Skeletal muscle satellite cell (primary cell): ENCODE data around the gene BTBD8.
"Not testable (repeated sequence)": the region's sequence is repeated elsewhere in the genome, so short reads cannot be mapped to it uniquely, and the experiment has no call there.

ENCODE experiments used
- H3K27me3 ChIP-seq: 2 replicates; pipeline ENCODE4 v1.7.0; 2013; ENCODE audit warnings: low read length; ENCODE audit not compliant: control insufficient read depth, insufficient read depth
- H3K36me3 ChIP-seq: 2 replicates; pipeline ENCODE4 v1.7.0; 2013; ENCODE audit warnings: mild to moderate bottlenecking, control low read depth, low read length; ENCODE audit not compliant: insufficient read depth
- H3K4me1 ChIP-seq: 2 replicates; pipeline ENCODE4 v1.7.0; 2013; ENCODE audit warnings: low read length; ENCODE audit not compliant: control insufficient read depth, insufficient read depth
- H3K4me2 ChIP-seq: 2 replicates; pipeline ENCODE4 v1.7.0; 2013; ENCODE audit warnings: mild to moderate bottlenecking, low read length
- H3K4me3 ChIP-seq: 2 replicates; pipeline ENCODE4 v1.7.0; 2013; ENCODE audit warnings: low read length
- H3K9ac ChIP-seq: 2 replicates; pipeline ENCODE4 v1.7.0; 2013; ENCODE audit warnings: mild to moderate bottlenecking, low read depth, low read length, moderate library complexity
- H3K9me3 ChIP-seq: replicated peaks from 2 replicates; pipeline ENCODE4 v1.7.0; 2013; ENCODE audit warnings: mild to moderate bottlenecking, control low read depth, low read length

BTBD8 gene

DNA sequence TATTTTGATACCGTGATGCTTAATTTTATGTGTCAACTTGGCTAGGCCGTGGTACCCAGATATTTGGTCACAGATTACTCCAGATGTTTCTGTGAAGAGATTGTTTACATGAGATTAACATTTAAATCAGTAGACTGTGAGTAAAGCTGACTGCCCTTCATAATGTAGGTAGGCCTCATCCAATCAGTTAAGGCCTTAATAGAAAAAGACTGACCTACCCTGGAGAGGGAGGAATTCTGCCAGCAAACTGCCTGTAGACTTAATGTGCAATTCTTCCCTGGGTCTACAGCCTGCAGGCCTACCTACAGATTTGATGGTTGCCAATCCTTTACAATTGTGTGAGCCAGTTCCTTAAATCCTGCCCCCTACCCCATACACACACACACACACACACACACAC, 9.3 kb upstream of the BTBD8 start:
- no peaks in the 10 kb centered on the region for H3K4me1 ChIP-seq
- H3K9me3 ChIP-seq: no peaks in the 10 kb centered on the region
- no peaks in the 10 kb centered on the region for H3K36me3 ChIP-seq
- no peak overlapping the region for H3K4me3 ChIP-seq
- H3K9ac ChIP-seq: no peak overlapping the region
- no peaks in the 10 kb centered on the region for H3K27me3 ChIP-seq
- H3K4me2 ChIP-seq: no peak overlapping the region

DNA sequence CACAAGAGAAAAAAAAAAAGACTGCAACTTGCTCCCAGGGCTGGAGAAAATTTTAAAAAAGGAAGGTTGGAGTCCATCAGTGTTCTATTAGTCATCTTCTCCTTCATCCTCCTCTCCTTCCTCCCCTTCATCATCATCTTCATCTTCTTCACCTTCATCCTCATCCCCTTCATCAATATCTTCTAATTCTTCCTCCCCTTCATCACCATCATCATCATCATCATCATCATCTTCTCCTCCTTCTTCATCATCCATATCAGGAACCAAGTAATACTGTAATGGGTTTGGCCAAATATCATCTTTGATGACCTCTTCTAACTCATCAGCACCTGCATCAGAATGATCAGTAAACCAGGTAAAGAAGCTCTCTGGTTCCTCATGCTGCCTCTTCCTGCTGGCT, 5.7 kb upstream of the BTBD8 start:
- not testable (repeated sequence) for H3K36me3 ChIP-seq, H3K9me3 ChIP-seq, H3K4me3 ChIP-seq, H3K4me2 ChIP-seq, H3K9ac ChIP-seq, H3K27me3 ChIP-seq, H3K4me1 ChIP-seq

DNA sequence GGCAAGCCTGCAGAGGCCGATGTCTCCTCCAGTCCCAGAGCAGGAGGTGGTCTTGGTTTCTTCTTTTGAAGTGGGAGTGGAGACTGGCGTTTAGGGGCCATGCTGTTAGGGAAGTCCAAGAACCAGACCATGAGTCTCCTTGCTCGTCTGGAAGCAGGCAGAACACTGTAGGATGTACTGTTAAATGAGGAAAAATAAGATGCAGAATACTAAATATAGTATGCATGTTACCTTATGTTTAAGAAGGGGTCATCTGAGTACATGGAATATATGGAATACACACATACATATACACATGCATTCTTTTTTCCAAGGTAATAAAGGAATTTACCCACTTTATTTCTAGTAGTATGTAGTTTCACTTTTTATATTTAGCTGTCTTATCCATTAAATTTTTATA, 4.8 kb upstream of the BTBD8 start, which contains the start of gene SETSIP:
SETSIP (minus strand) TSS at position 101 of the 400 bp plus-strand sequence; CDS start at position 101, 0 bp downstream.
- Histone ChIP-seq H3K36me3 (no peaks in the 10 kb centered on the region), H3K9me3 (no peaks in the 10 kb centered on the region), H3K4me3 (no peak within 1 kb of the TSS), H3K27me3 (no peaks in the 10 kb centered on the region), H3K4me2 (no peak within 1 kb of the TSS), H3K9ac (no peak within 1 kb of the TSS), H3K4me1 (no peaks in the 10 kb centered on the region)

DNA sequence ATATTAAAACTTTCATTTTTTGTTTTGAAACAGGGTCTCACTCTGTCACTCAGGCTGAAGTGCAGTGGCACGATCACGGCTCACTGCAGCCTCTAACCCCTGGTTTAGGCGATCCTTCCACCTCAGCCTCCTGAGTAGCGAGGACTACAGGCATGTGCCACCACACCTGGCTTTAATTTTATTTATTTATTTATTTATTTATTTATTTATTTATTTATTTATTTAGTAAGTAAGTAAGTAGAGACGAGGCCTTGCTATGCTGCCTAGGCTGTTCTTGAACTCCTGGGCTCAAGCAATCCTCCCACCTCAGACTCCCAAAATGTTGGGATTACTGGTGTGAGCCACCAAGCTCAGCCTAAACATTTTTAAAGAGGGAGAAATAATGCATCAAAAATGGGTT, 3.8 kb upstream of the BTBD8 start:
- Histone ChIP-seq H3K36me3 (no peaks in the 10 kb centered on the region), H3K4me1 (no peaks in the 10 kb centered on the region), H3K9ac (no peak overlapping the region), H3K9me3 (no peaks in the 10 kb centered on the region), H3K4me3 (no peak overlapping the region), H3K4me2 (no peak overlapping the region), H3K27me3 (no peaks in the 10 kb centered on the region)

DNA sequence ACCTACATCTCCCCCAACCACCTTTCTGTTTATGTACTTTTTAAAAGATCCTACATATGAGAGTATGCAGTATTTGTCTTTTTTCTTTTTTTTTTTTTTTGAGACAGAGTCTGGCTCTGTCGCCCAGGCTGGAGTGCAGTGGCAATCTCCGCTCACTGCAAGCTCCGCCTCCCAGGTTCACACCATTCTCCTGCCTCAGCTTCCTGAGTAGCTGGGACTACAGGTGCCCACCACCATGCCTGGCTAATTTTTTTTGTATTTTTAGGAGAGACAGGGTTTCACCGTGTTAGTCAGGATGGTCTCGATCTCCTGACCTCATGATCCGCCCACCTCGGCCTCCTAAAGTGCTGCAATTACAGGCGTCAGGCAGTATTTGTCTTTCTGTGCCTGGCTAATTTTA, 2.1 kb upstream of the BTBD8 start:
- H3K9me3 ChIP-seq: not testable (repeated sequence)

DNA sequence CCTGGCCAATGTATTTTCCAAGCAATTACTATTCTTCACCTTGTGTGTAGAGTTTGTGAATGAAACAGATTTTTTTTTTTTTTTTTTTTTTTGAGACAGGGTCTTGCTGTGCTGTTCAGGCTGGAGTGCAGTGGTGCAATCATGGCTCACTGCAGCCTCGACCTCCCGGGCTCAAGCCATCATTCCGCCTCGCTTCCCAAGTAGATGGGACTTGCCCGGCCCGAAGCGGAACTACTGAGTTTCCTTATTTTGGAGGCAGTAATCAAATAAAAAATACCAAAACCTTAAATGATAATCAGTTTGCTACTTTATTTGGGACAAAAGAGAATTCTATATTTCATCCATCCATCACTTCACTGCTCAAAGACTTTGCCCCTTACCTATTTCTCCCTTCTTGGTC, 704 bp upstream of the BTBD8 start:
- H3K36me3 ChIP-seq: no peaks in the 10 kb centered on the region
- H3K9me3 ChIP-seq: no peaks in the 10 kb centered on the region
- peak overlapping the region; percentile 89 for H3K4me2 ChIP-seq
- no peaks in the 10 kb centered on the region for H3K4me1 ChIP-seq
- peak overlapping the region; percentile 87 for H3K4me3 ChIP-seq
- H3K9ac ChIP-seq: peak overlapping the region; percentile 83
- no peaks in the 10 kb centered on the region for H3K27me3 ChIP-seq

More for the DNA sequence above, 2.1 kb upstream of the BTBD8 start:
- not testable (repeated sequence) for H3K4me2 ChIP-seq, H3K4me1 ChIP-seq, H3K4me3 ChIP-seq, H3K36me3 ChIP-seq, H3K27me3 ChIP-seq, H3K9ac ChIP-seq

DNA sequence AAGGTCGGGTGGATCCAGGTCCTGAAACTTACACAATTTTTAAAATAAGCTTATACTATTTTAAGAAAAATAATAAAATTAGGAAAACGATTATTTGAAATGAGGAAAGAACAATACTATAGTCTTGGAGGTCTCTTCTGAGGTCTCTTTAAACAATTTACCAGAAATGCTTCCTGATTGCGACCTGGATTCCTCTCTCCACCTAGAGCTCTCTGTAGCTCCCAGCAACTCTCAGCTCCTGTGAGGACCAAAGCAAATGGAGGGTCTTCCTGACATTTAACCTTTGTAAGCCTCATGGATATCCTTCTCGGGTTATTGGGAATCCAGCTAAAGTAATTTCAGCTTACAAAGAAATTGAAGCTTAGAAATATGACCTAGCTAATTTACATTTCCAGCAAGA, 886 bp downstream of the BTBD8 start:
- peak overlapping the region; percentile 83 for H3K9ac ChIP-seq
- H3K9me3 ChIP-seq: peaks cover 5% of the 10 kb centered on the region
- H3K4me2 ChIP-seq: peak overlapping the region; percentile 89
- H3K4me1 ChIP-seq: no peaks in the 10 kb centered on the region
- H3K27me3 ChIP-seq: no peaks in the 10 kb centered on the region
- peak overlapping the region; percentile 87 for H3K4me3 ChIP-seq
- H3K36me3 ChIP-seq: no peaks in the 10 kb centered on the region

DNA sequence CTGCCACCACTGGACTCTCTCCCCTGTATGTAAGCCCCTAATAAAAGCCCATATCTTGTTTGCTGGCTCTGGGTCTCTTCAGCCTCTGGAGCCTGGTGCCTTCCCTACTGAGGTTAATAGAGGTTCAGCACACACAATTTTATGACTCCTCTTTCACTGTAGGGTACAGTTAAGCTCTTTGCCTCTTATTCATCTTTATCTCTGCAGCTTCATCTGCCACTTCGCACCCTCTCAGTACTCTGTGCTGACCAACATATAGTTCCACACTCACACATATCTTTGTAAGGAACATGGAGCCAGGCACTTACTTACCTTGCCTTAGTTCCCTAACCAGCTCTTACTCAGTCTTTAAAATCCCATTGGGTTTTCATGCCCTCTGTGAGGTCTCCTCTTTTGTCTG, 4.5 kb downstream of the BTBD8 start:
- H3K9me3 ChIP-seq: peaks cover 12% of the 10 kb centered on the region
- H3K27me3 ChIP-seq: no peaks in the 10 kb centered on the region
- H3K9ac ChIP-seq: no peak overlapping the region
- H3K4me1 ChIP-seq: no peaks in the 10 kb centered on the region
- no peak overlapping the region for H3K4me3 ChIP-seq
- H3K36me3 ChIP-seq: no peaks in the 10 kb centered on the region
- H3K4me2 ChIP-seq: no peak overlapping the region

DNA sequence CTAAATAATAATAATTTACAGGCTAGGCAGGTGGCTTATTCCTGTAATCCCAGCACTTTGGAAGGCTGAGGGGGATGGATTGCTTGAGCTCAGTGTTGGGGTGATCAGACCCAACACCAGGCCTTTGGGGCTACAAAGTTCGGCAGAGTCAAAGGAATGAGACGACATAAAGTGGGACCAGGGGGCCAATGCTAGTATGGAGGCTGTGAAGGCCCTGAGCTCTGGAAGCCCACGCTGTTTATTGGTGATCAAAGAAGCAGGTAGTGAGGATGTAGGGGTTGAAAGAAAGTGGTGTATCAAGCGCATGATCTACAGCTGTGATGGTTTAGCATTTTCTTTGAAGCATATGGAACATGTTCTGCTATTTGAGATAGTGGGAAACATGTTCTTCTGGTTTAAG, 5.6 kb downstream of the BTBD8 start:
- H3K4me2 ChIP-seq: no peak overlapping the region
- no peaks in the 10 kb centered on the region for H3K27me3 ChIP-seq
- no peaks in the 10 kb centered on the region for H3K36me3 ChIP-seq
- H3K9ac ChIP-seq: no peak overlapping the region
- peaks cover 12% of the 10 kb centered on the region for H3K9me3 ChIP-seq
- no peak overlapping the region for H3K4me3 ChIP-seq
- no peaks in the 10 kb centered on the region for H3K4me1 ChIP-seq

DNA sequence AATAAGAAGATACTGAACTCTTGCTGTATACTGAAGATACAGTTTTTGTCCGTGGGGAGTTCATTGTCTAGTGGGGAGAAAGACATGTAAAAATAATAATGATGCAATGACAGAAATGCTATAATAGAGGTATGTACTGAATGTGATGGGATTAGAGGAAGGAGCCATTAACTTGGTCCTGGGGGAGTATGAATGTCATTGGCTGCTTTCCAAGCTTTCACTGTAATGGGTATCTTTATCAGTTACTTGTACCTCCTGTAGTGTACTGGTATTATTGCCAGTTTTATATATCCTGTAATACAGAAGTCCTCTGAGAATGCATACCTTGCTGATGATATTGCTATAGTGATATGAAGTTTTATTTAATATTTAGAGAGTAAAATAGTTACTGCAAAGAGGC, 7.4 kb downstream of the BTBD8 start:
- Histone ChIP-seq H3K9me3 (peaks cover 12% of the 10 kb centered on the region), H3K27me3 (no peaks in the 10 kb centered on the region), H3K9ac (no peak overlapping the region), H3K4me1 (no peaks in the 10 kb centered on the region), H3K4me2 (no peak overlapping the region), H3K4me3 (no peak overlapping the region), H3K36me3 (no peaks in the 10 kb centered on the region)

DNA sequence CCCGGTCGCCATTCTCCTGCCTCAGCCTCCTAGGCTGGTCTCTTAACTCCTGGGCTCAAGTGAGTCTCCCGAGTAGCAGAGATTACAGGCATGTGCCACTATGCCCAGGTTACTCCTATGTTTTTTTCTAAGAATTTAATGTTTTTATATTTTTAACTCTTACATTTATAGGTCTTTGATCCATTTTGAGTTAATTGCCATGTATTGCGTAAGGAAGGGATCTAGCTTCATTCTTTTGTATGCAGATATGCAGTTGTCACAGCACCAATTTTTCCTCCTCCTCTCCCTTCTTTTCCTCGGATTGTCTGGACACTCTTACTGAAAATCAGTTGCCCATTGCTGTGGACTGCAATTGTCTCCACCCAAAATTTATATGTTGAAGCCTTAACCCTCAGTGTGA, 11.5 kb downstream of the BTBD8 start:
- Histone ChIP-seq H3K27me3 (no peaks in the 10 kb centered on the region), H3K4me1 (no peaks in the 10 kb centered on the region), H3K4me2 (no peak overlapping the region)

DNA sequence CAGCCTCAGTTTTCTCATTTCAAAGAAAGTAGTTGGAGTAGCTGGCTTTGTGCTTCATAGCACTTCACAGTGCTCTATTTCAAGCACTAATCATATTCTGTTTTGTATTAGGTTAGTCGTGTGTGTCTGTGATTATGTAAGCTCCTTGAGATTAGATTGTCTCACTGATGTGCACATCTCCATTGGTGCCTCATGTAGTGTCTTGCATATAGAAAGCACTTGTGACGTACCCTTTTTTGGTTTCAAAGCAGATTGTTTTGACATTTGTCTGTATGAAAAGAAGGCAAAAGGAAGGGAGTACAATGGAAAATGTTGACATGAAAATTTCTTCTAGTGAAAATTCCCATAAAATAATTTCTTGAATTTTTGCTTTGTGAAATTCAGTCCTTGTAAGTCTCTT, 13.9 kb downstream of the BTBD8 start:
- Histone ChIP-seq H3K4me1 (no peaks in the 10 kb centered on the region), H3K9ac (no peak overlapping the region), H3K4me3 (no peak overlapping the region), H3K9me3 (no peaks in the 10 kb centered on the region), H3K27me3 (no peaks in the 10 kb centered on the region), H3K4me2 (no peak overlapping the region), H3K36me3 (no peaks in the 10 kb centered on the region)

More for the DNA sequence above, 11.5 kb downstream of the BTBD8 start:
- Histone ChIP-seq H3K36me3 (no peaks in the 10 kb centered on the region), H3K9ac (no peak overlapping the region), H3K9me3 (peaks cover 3% of the 10 kb centered on the region), H3K4me3 (no peak overlapping the region)
